ENCODE results near the gene TCF15.
A peak's percentile ranks its signal among the peaks of the same experiment; 100 is the strongest.
"Not testable (repeated sequence)": the region's sequence is repeated elsewhere in the genome, so short reads cannot be mapped to it uniquely, and the experiment has no call there.

TCF15 gene

GRCh38 chr20:647479-648019, 37.4 kb upstream of the TCF15 start:
- H3K27me3 Mint-ChIP-seq (ENCODE audit: low read depth) = peaks cover 11% of the 10 kb centered on the region
- H3K27ac Mint-ChIP-seq = no peak overlapping the region
- H3K36me3 Mint-ChIP-seq (ENCODE audit: low read depth) = peaks cover 31% of the 10 kb centered on the region
- no peaks in the 10 kb centered on the region for H3K9me3 Mint-ChIP-seq
- H3K4me3 Mint-ChIP-seq = no peak overlapping the region
- H3K4me1 Mint-ChIP-seq (ENCODE audit: low read depth) = peaks cover 16% of the 10 kb centered on the region
- no peak for DNase-seq (ENCODE audit: low spot score)

- Mint-ChIP-seq H3K4me1 (ENCODE audit: low read depth) (peaks cover 11% of the 10 kb centered on the region), H3K4me3 (no peak overlapping the region), H3K27me3 (ENCODE audit: low read depth) (peaks cover 11% of the 10 kb centered on the region), H3K36me3 (ENCODE audit: low read depth) (peaks cover 31% of the 10 kb centered on the region), H3K27ac (peak overlapping the region; percentile 12), H3K9me3 (no peaks in the 10 kb centered on the region)
- DNase-seq (ENCODE audit: low spot score) = no peak
Observed at GRCh38 chr20:646868-647233, 36.7 kb upstream of the TCF15 start.

GRCh38 chr20:646107-646867, 36.2 kb upstream of the TCF15 start:
- Mint-ChIP-seq H3K4me1 (ENCODE audit: low read depth) (peaks cover 9% of the 10 kb centered on the region), H3K27me3 (ENCODE audit: low read depth) (peaks cover 14% of the 10 kb centered on the region), H3K36me3 (ENCODE audit: low read depth) (peaks cover 31% of the 10 kb centered on the region), H3K27ac (no peak overlapping the region), H3K4me3 (no peak overlapping the region), H3K9me3 (no peaks in the 10 kb centered on the region)
- no peak for DNase-seq (ENCODE audit: low spot score)

GRCh38 chr20:645318-646106, 35.4 kb upstream of the TCF15 start:
- Mint-ChIP-seq H3K36me3 (ENCODE audit: low read depth) (peaks cover 31% of the 10 kb centered on the region), H3K4me1 (ENCODE audit: low read depth) (peaks cover 9% of the 10 kb centered on the region), H3K27ac (no peak overlapping the region), H3K4me3 (no peak overlapping the region), H3K27me3 (ENCODE audit: low read depth) (peaks cover 17% of the 10 kb centered on the region), H3K9me3 (no peaks in the 10 kb centered on the region)
- peak; percentile 61 for DNase-seq (ENCODE audit: low spot score)

DNA sequence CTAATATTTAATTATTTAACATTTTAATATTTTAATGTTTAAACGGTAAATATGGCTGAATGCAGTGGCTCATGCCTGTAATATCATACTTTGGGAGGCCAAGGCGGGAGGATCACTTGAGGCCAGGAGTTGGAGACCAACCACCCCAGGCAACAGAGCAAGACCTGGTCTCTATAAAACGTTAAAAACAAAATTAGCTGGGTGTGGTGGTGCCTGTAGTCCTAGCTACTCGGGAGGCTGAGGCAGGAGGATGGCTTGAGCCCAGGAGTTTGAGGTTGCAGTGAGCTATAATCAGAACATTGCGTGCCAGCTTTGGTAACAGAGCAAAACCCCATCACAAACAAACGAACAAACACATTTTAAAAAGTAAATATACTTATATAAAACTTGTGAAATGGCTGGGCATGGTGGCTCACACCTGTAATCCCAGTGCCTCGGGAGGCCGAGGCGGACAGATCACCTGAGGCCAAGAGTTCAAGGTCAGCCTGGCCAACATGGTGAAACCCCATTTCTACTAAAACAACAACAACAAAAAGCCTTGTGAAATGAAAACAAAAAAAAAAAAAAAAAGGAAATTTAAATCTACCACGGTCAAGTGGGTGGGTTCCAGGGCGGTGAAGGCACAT, 34.7 kb upstream of the TCF15 start:
- Mint-ChIP-seq H3K27me3 (ENCODE audit: low read depth) (peaks cover 17% of the 10 kb centered on the region), H3K4me1 (ENCODE audit: low read depth) (peaks cover 9% of the 10 kb centered on the region)

DNA sequence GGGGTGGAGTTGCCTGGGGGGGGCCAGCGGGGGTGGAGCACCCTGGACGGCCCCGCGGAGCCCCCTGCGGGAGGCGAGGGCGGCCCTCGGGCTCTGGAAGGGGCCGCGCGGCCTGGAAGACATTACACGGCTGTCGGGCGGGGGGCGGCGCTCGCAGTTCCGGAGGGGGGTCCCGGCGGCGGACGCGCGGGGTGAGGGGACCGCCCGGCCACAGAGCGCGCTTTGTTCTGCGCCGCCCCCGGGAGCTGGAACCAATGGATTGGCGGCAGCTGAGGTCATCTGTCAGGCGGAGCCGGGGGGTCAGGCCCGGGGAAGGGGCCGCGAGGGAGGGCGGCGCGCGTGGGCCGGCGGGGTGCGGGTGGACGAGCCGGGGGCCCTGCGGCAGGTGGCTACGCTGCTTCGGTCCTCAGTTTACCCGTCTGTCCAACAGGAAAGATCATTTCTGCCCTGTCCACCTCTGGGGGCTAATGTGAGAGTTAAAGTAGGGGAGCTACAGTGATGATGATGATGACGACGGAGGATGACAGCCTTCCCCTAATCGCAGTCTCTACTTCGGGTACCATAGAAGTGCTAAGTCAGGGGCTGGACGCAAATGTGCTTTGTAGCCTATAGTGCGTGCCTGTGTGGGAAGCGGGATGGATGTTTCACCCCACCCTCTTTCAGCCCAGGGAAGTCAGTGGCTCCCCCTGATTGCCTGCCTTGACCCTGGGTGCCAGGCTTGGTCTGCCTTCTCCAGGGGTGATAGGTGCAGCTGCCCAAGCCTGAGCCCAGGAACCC, 32.5 kb upstream of the TCF15 start:
- no peaks in the 10 kb centered on the region for H3K9me3 Mint-ChIP-seq
- H3K27ac Mint-ChIP-seq = no peak overlapping the region
- H3K27me3 Mint-ChIP-seq (ENCODE audit: low read depth) = peaks cover 18% of the 10 kb centered on the region
- DNase-seq (ENCODE audit: low spot score) = no peak
- H3K4me3 Mint-ChIP-seq = no peak overlapping the region
- H3K36me3 Mint-ChIP-seq (ENCODE audit: low read depth) = peaks cover 7% of the 10 kb centered on the region
- peaks cover 6% of the 10 kb centered on the region for H3K4me1 Mint-ChIP-seq (ENCODE audit: low read depth)

More for the DNA sequence above, 34.7 kb upstream of the TCF15 start:
- H3K27ac Mint-ChIP-seq = no peak overlapping the region
- H3K9me3 Mint-ChIP-seq = no peaks in the 10 kb centered on the region
- H3K36me3 Mint-ChIP-seq (ENCODE audit: low read depth) = peaks cover 27% of the 10 kb centered on the region
- DNase-seq (ENCODE audit: low spot score) = no peak
- H3K4me3 Mint-ChIP-seq = no peak overlapping the region

DNA sequence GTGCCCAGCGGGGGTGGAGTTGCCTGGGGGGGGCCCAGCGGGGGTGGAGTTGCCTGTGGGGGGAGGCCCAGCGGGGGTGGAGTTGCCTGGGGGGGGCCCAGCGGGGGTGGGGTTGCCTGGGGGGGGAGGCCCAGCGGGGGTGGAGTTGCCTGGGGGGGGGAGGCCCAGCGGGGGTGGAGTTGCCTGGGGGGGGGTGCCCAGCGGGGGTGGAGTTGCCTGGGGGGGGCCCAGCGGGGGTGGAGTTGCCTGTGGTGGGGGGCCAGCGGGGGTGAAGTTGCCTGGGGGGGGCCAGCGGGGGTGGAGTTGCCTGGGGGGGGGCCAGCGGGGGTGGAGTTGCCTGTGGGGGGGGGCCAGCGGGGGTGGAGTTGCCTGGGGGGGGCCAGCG, 31.9 kb upstream of the TCF15 start:
- H3K4me1 Mint-ChIP-seq (ENCODE audit: low read depth); H3K4me3 Mint-ChIP-seq; DNase-seq (ENCODE audit: low spot score); H3K27ac Mint-ChIP-seq; H3K36me3 Mint-ChIP-seq (ENCODE audit: low read depth); H3K9me3 Mint-ChIP-seq: not testable (repeated sequence)
- H3K27me3 Mint-ChIP-seq (ENCODE audit: low read depth) = peaks cover 20% of the 10 kb centered on the region

GRCh38 chr20:641516-641875, 31.4 kb upstream of the TCF15 start:
- Mint-ChIP-seq H3K36me3 (ENCODE audit: low read depth) (no peaks in the 10 kb centered on the region), H3K27me3 (ENCODE audit: low read depth) (peaks cover 20% of the 10 kb centered on the region), H3K4me3 (no peak overlapping the region), H3K4me1 (ENCODE audit: low read depth) (peaks cover 6% of the 10 kb centered on the region), H3K9me3 (no peaks in the 10 kb centered on the region), H3K27ac (no peak overlapping the region)
- no peak for DNase-seq (ENCODE audit: low spot score)

DNA sequence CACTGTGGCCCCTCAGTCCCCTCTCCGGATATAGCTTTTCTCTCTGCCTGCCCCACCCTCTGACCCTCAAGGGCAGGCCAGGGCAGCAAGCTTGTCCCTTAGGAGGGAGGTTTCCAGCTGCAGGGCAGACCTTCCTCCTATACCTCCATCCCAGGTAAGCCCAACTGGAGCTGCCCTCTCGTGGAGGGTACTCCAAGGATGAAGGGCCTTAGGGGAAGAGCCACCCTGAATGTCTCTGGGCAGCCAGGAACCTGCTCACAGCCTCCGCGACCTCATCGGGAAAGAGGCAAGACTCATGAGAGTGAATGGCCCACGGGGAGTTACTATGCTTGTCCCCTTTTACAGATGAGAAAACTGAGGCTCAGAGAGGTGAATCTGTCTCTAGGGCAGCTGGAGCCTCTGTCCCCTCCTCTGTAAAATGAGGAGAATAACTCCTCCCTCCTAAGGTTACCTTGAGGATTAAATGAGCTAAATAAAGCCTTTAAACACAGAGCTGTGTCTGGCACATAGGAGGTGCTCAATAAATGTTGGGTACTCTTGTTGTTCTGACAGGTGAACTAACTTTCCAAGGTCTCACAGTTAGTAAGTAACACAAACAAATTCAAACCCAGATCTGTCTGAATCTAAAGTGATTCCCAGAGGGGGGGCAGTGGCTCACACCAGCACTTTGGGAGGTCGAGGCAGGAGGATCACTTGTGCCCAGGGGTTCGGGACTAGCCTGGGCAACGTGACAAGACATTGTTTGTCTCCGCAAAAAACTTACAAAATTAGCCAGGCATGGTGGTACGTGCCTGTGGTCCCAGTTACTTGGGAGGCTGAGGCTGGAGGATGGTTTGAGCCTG, 30.8 kb upstream of the TCF15 start:
- Mint-ChIP-seq H3K27ac (no peak overlapping the region), H3K9me3 (no peaks in the 10 kb centered on the region), H3K4me1 (ENCODE audit: low read depth) (peaks cover 6% of the 10 kb centered on the region), H3K27me3 (ENCODE audit: low read depth) (peaks cover 23% of the 10 kb centered on the region), H3K4me3 (no peak overlapping the region), H3K36me3 (ENCODE audit: low read depth) (no peaks in the 10 kb centered on the region)
- DNase-seq (ENCODE audit: low spot score) = no peak

- Mint-ChIP-seq H3K36me3 (ENCODE audit: low read depth) (no peaks in the 10 kb centered on the region), H3K4me1 (ENCODE audit: low read depth) (peaks cover 1% of the 10 kb centered on the region), H3K27ac (no peak overlapping the region), H3K4me3 (no peak overlapping the region), H3K9me3 (no peaks in the 10 kb centered on the region), H3K27me3 (ENCODE audit: low read depth) (peaks cover 22% of the 10 kb centered on the region)
- DNase-seq (ENCODE audit: low spot score) = no peak
Observed at GRCh38 chr20:638579-638978, 28.5 kb upstream of the TCF15 start.

DNA sequence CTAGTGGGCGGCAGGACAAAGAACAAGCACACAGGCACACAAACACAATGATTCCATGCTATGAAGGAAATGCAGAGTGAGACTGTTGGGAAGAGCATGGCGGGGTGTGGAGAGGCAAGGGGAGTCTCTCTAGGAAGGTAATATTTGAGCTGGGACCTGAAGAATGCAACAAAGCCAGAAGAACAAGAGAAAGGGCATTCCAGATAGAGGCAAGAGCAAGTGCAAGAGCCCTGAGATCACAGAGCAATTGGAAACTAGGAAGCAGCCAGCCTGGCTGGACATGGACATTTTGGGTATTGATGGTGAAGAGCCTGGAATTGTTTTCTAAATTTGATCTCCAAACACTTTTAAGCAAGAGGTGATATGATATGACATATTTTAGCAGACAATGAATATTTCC, 27.4 kb upstream of the TCF15 start:
- Mint-ChIP-seq H3K27ac (no peak overlapping the region), H3K4me3 (no peak overlapping the region), H3K27me3 (ENCODE audit: low read depth) (peaks cover 13% of the 10 kb centered on the region), H3K36me3 (ENCODE audit: low read depth) (no peaks in the 10 kb centered on the region), H3K9me3 (no peaks in the 10 kb centered on the region), H3K4me1 (ENCODE audit: low read depth) (peaks cover 1% of the 10 kb centered on the region)
- no peak for DNase-seq (ENCODE audit: low spot score)

GRCh38 chr20:635893-636338, 25.8 kb upstream of the TCF15 start:
- H3K27ac Mint-ChIP-seq = no peak overlapping the region
- no peaks in the 10 kb centered on the region for H3K9me3 Mint-ChIP-seq
- H3K4me3 Mint-ChIP-seq = no peak overlapping the region
- DNase-seq (ENCODE audit: low spot score) = no peak
- no peaks in the 10 kb centered on the region for H3K36me3 Mint-ChIP-seq (ENCODE audit: low read depth)
- peaks cover 10% of the 10 kb centered on the region for H3K27me3 Mint-ChIP-seq (ENCODE audit: low read depth)
- H3K4me1 Mint-ChIP-seq (ENCODE audit: low read depth) = no peaks in the 10 kb centered on the region
